Liver (tissue), 9 donors: ENCODE results near the gene PRND. TPM values are rescaled to one million over a fixed set of nuclear protein-coding genes. Genes with fewer than 3 reads are reported as not detected.

Source experiments
- DNase-seq: peaks from one replicate; pipeline ENCODE4 v3.0.0-alpha.2; 2017; ENCODE audit warnings: low spot score
- H3K27ac ChIP-seq, 2 donors: one replicate each; pipeline ENCODE4 v1.7.0; 2013; ENCODE audit warnings: inconsistent platforms in 2 of 2, low read length in 2 of 2, control low read depth in 1 of 2, low read depth in 1 of 2, mild to moderate bottlenecking in 1 of 2
- H3K27me3 ChIP-seq, 4 donors: one replicate each; pipeline versions ENCODE4 v1.6.1 to v1.7.0; 2013; ENCODE audit warnings: low read length in 3 of 4, inconsistent platforms in 1 of 4, mild to moderate bottlenecking in 1 of 4, moderate library complexity in 1 of 4; ENCODE audit not compliant: control insufficient read depth in 4 of 4, insufficient read depth in 4 of 4
- H3K36me3 ChIP-seq, 4 donors: one replicate each; pipeline versions ENCODE4 v1.6.1 to v1.7.0; 2013; ENCODE audit warnings: low read length in 3 of 4, mild to moderate bottlenecking in 3 of 4, low read depth in 1 of 4, moderate library complexity in 1 of 4; ENCODE audit not compliant: control insufficient read depth in 4 of 4, insufficient read depth in 3 of 4
- H3K4me1 ChIP-seq, 4 donors: one replicate each; pipeline versions ENCODE4 v1.6.1 to v1.7.0; 2013; ENCODE audit warnings: low read length in 3 of 4, mild to moderate bottlenecking in 3 of 4, moderate library complexity in 1 of 4; ENCODE audit not compliant: control insufficient read depth in 4 of 4, insufficient read depth in 4 of 4
- H3K4me3 ChIP-seq, 3 donors: one replicate each; pipeline versions ENCODE4 v1.6.1 to v1.7.0; 2013; ENCODE audit warnings: low read length in 3 of 3, control low read depth in 1 of 3, low read depth in 1 of 3, mild to moderate bottlenecking in 1 of 3
- H3K9ac ChIP-seq, 2 donors: one replicate each; pipeline ENCODE4 v1.7.0; 2013; ENCODE audit warnings: low read length in 2 of 2, mild to moderate bottlenecking in 2 of 2, moderate library complexity in 2 of 2, control low read depth in 1 of 2, low read depth in 1 of 2
- H3K9me3 ChIP-seq, 4 donors: one replicate each; pipeline versions ENCODE4 v1.6.1 to v1.7.0; 2013; ENCODE audit warnings: low read length in 3 of 4; ENCODE audit not compliant: control insufficient read depth in 4 of 4
- ATF3 ChIP-seq: IDR thresholded peaks from 2 replicates; pipeline ENCODE4 v1.6.1; 2016; ENCODE audit warnings: antibody characterized with exemption
- CTCF ChIP-seq: fragments of 150-350 bp; IDR thresholded peaks from 2 replicates; pipeline ENCODE4 v1.5.1; 2017; ENCODE audit warnings: improper control_type of control experiment, low read depth, low read length; ENCODE audit not compliant: missing input control
- EGR1 ChIP-seq, 2 donors: IDR thresholded peaks; 2 replicates each; pipeline ENCODE4 v1.6.1; 2016 to 2018; ENCODE audit warnings: antibody characterized with exemption in 2 of 2, low read depth in 2 of 2
- FOXA2 ChIP-seq: IDR thresholded peaks from 2 replicates; pipeline ENCODE4 v1.6.1; 2016; ENCODE audit warnings: antibody characterized with exemption
- GABPA ChIP-seq, 2 donors: IDR thresholded peaks in 1 of 2; conservative IDR thresholded peaks in 1 of 2; 2 replicates each; pipeline ENCODE4 v1.6.1; 2016; ENCODE audit warnings: antibody characterized with exemption in 2 of 2, mild to moderate bottlenecking in 1 of 2, moderate library complexity in 1 of 2
- HNF4A ChIP-seq, 2 donors: conservative IDR thresholded peaks; 2 replicates each; pipeline ENCODE4 v1.6.1; 2016; ENCODE audit warnings: antibody characterized with exemption in 2 of 2, mild to moderate bottlenecking in 2 of 2
- HNF4G ChIP-seq: IDR thresholded peaks from 2 replicates; pipeline ENCODE4 v1.6.1; 2016; ENCODE audit warnings: antibody characterized with exemption
- JUND ChIP-seq, 2 donors: IDR thresholded peaks; 2 replicates each; pipeline ENCODE4 v1.6.1; 2016; ENCODE audit warnings: antibody characterized with exemption in 2 of 2
- MAX ChIP-seq: IDR thresholded peaks from 2 replicates; pipeline ENCODE4 v1.6.1; 2016; ENCODE audit warnings: antibody characterized with exemption
- NR2F2 ChIP-seq: IDR thresholded peaks from 2 replicates; pipeline ENCODE4 v1.6.1; 2016; ENCODE audit warnings: antibody characterized with exemption
- RAD21 ChIP-seq, 2 donors: IDR thresholded peaks; 2 replicates each; pipeline ENCODE4 v1.6.1; 2016; ENCODE audit warnings: antibody characterized with exemption in 2 of 2, mild to moderate bottlenecking in 2 of 2
- RXRA ChIP-seq, 2 donors: IDR thresholded peaks; 2 replicates each; pipeline ENCODE4 v1.6.1; 2017 to 2018; ENCODE audit warnings: antibody characterized with exemption in 2 of 2, mild to moderate bottlenecking in 1 of 2
- SP1 ChIP-seq: IDR thresholded peaks from 2 replicates; pipeline ENCODE4 v1.6.1; 2018; ENCODE audit warnings: antibody characterized with exemption, mild to moderate bottlenecking
- YY1 ChIP-seq: IDR thresholded peaks from 2 replicates; pipeline ENCODE4 v1.6.1; 2016; ENCODE audit warnings: antibody characterized with exemption, mild to moderate bottlenecking
- WGBS: extraction: QIAGEN DNeasy Blood & Tissue Kit; methylation state at CpG from one replicate; pipeline ENCODE4 v1.1.7; 2013; 5-methylcytosine and 5-hydroxymethylcytosine counted together
- polyA plus RNA-seq, 2 donors: library from polyadenylated mRNA; stranded (reverse) in 1 of 2; unstranded in 1 of 2; fragments of 200-250 nt in 1 of 2; fragments of >200 nt in 1 of 2; fragmentation: Nextera tagmentation in 1 of 2; extraction: Ambion mirVana in 1 of 2; gene quantifications; one replicate each; pipeline versions ENCODE4 v1.2.1 to v1.2.3, GENCODE V29; 2013 to 2015
- total RNA-seq, 2 donors: library from RNA; depleted of rRNA; stranded (reverse); fragments of >200 nt; gene quantifications; one replicate each; pipeline ENCODE4 v1.2.3, GENCODE V29; 2014
- TF ChIP-seq, protein P1 (sequence below): IDR thresholded peaks from 2 replicates; pipeline ENCODE4 v1.6.1; 2016; ENCODE audit warnings: antibody characterized with exemption, mild to moderate bottlenecking
- TF ChIP-seq, protein P2 (sequence below): IDR thresholded peaks from 2 replicates; pipeline ENCODE4 v1.6.1; 2016; ENCODE audit warnings: antibody characterized with exemption
- donor health status: healthy.
- donor health status: healthy.
- donor health status: healthy.
- donor health status: healthy.
- donor health status: healthy.

PRND gene
- total and polyA plus RNA-seq, 4 donors: 0.23 TPM; not detected in 3

DNA sequence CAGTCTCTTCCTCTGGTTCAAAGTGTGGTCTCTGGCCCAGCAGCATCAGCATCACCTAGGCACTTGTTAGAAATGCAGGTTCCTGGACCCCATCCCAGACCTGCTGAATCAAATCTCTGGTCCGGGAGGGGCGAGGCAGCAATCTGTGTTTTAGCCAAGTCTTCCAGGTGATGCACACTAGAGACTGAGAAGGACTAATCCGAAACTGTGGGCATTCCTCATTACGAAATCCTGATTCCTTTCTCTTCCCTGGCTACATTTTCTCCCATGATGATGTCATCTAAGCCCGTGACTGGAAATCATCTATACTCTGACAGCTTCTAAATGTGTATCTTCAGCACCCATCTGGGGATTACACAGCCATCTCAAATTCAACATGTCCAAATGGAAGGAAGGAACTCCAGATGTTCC is 39.7 kb upstream of the PRND start:
- TF ChIP-seq HNF4A (conservative IDR thresholded peaks at IDR 0.05): no peak
- TF ChIP-seq, protein P1, sequence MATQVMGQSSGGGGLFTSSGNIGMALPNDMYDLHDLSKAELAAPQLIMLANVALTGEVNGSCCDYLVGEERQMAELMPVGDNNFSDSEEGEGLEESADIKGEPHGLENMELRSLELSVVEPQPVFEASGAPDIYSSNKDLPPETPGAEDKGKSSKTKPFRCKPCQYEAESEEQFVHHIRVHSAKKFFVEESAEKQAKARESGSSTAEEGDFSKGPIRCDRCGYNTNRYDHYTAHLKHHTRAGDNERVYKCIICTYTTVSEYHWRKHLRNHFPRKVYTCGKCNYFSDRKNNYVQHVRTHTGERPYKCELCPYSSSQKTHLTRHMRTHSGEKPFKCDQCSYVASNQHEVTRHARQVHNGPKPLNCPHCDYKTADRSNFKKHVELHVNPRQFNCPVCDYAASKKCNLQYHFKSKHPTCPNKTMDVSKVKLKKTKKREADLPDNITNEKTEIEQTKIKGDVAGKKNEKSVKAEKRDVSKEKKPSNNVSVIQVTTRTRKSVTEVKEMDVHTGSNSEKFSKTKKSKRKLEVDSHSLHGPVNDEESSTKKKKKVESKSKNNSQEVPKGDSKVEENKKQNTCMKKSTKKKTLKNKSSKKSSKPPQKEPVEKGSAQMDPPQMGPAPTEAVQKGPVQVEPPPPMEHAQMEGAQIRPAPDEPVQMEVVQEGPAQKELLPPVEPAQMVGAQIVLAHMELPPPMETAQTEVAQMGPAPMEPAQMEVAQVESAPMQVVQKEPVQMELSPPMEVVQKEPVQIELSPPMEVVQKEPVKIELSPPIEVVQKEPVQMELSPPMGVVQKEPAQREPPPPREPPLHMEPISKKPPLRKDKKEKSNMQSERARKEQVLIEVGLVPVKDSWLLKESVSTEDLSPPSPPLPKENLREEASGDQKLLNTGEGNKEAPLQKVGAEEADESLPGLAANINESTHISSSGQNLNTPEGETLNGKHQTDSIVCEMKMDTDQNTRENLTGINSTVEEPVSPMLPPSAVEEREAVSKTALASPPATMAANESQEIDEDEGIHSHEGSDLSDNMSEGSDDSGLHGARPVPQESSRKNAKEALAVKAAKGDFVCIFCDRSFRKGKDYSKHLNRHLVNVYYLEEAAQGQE: no peak
- TF ChIP-seq, protein P2, sequence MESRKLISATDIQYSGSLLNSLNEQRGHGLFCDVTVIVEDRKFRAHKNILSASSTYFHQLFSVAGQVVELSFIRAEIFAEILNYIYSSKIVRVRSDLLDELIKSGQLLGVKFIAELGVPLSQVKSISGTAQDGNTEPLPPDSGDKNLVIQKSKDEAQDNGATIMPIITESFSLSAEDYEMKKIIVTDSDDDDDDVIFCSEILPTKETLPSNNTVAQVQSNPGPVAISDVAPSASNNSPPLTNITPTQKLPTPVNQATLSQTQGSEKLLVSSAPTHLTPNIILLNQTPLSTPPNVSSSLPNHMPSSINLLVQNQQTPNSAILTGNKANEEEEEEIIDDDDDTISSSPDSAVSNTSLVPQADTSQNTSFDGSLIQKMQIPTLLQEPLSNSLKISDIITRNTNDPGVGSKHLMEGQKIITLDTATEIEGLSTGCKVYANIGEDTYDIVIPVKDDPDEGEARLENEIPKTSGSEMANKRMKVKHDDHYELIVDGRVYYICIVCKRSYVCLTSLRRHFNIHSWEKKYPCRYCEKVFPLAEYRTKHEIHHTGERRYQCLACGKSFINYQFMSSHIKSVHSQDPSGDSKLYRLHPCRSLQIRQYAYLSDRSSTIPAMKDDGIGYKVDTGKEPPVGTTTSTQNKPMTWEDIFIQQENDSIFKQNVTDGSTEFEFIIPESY: no peak

GRCh38 chr20:4682682-4683081 is 39.0 kb upstream of the PRND start:
- H3K36me3 ChIP-seq: no peaks in the 10 kb centered on the region
- peaks cover 0 to 6% (median 2%) of the 10 kb centered on the region in 4 donors for H3K4me1 ChIP-seq
- H3K27me3 ChIP-seq: no peaks in the 10 kb centered on the region
- H3K9ac ChIP-seq: no peak overlapping the region
- H3K4me3 ChIP-seq: no peak overlapping the region
- no peak for DNase-seq
- no peak overlapping the region for H3K27ac ChIP-seq
- TF ChIP-seq RAD21 (IDR thresholded peaks at IDR 0.05): no peak
- no peak for TF ChIP-seq YY1
- no peak for TF ChIP-seq EGR1 (IDR thresholded peaks at IDR 0.05; ENCODE audit: low read depth in 2 of 2)
- TF ChIP-seq SP1: no peak
- no peak for TF ChIP-seq MAX
- TF ChIP-seq RXRA (IDR thresholded peaks at IDR 0.05): no peak
- TF ChIP-seq HNF4G: no peak
- 90% methylated on average over 6 of the region's 6 CpGs for WGBS
- H3K9me3 ChIP-seq: no peaks in the 10 kb centered on the region

More for the DNA sequence above, 39.7 kb upstream of the PRND start:
- 80% methylated on average over 5 of the region's 5 CpGs for WGBS
- H3K9ac ChIP-seq: no peak overlapping the region
- DNase-seq: no peak
- peaks cover 0 to 6% (median 0%) of the 10 kb centered on the region in 4 donors for H3K4me1 ChIP-seq
- no peak overlapping the region for H3K27ac ChIP-seq
- H3K27me3 ChIP-seq: no peaks in the 10 kb centered on the region
- no peaks in the 10 kb centered on the region for H3K36me3 ChIP-seq
- no peaks in the 10 kb centered on the region for H3K9me3 ChIP-seq
- H3K4me3 ChIP-seq: no peak overlapping the region

- no peak overlapping the region for H3K9ac ChIP-seq
- no peak for DNase-seq
- H3K4me3 ChIP-seq: no peak overlapping the region
- no peaks in the 10 kb centered on the region for H3K36me3 ChIP-seq
- no peaks in the 10 kb centered on the region for H3K27me3 ChIP-seq
- WGBS: 83% methylated on average over 2 of the region's 2 CpGs
- H3K9me3 ChIP-seq: no peaks in the 10 kb centered on the region
- peaks cover 0 to 9% (median 2%) of the 10 kb centered on the region in 4 donors for H3K4me1 ChIP-seq
- TF ChIP-seq NR2F2 (no peak), RXRA (IDR thresholded peaks at IDR 0.05) (no peak), SP1 (no peak), HNF4G (no peak), RAD21 (IDR thresholded peaks at IDR 0.05) (no peak), ATF3 (no peak), FOXA2 (no peak), MAX (no peak), CTCF (no peak), EGR1 (IDR thresholded peaks at IDR 0.05; ENCODE audit: low read depth in 2 of 2) (no peak), HNF4A (conservative IDR thresholded peaks at IDR 0.05) (no peak), YY1 (no peak), JUND (IDR thresholded peaks at IDR 0.05) (no peak), GABPA (IDR thresholded peaks at IDR 0.05 in 1 of 2, conservative IDR thresholded peaks at IDR 0.05 in 1 of 2) (no peak)
- TF ChIP-seq, protein P2: no peak
- no peak overlapping the region for H3K27ac ChIP-seq
Measured at GRCh38 chr20:4683261-4683660, 38.4 kb upstream of the PRND start.
